HEK293 (cell line): Measurements from ENCODE around the gene NGB.
A peak's percentile ranks its signal among the peaks of the same experiment; 100 is the strongest.

Experiments used
- FEZF1 ChIP-seq: fragments of 450-650 bp; formaldehyde crosslinking; IDR thresholded peaks from 2 replicates; pipeline ENCODE4 v1.5.1; 2016; ENCODE audit warnings: missing biosample characterization, missing genetic modification characterization
- GLIS2 ChIP-seq: fragments of 450-650 bp; formaldehyde crosslinking; IDR thresholded peaks from 2 replicates; pipeline ENCODE4 v1.5.1; 2016; ENCODE audit warnings: missing biosample characterization, missing genetic modification characterization
- INSM2 ChIP-seq: fragments of 450-650 bp; formaldehyde crosslinking; IDR thresholded peaks from 2 replicates; pipeline ENCODE4 v1.5.1; 2016; ENCODE audit warnings: missing biosample characterization, missing genetic modification characterization
- PBX3 ChIP-seq: sonication (generic); formaldehyde crosslinking; IDR thresholded peaks from 2 replicates; pipeline ENCODE4 v1.8.1; 2022; ENCODE audit warnings: mild to moderate bottlenecking, moderate library complexity, missing genetic modification reagents
- PRDM4 ChIP-seq: fragments of 450-650 bp; formaldehyde crosslinking; IDR thresholded peaks from 2 replicates; pipeline ENCODE4 v1.5.1; 2017; ENCODE audit warnings: missing biosample characterization, missing genetic modification characterization
- RBAK ChIP-seq: fragments of 450-650 bp; formaldehyde crosslinking; IDR thresholded peaks from 2 replicates; pipeline ENCODE4 v1.5.1; 2016; ENCODE audit warnings: missing biosample characterization, missing genetic modification characterization
- REPIN1 ChIP-seq: fragments of 450-650 bp; formaldehyde crosslinking; IDR thresholded peaks from 2 replicates; pipeline ENCODE4 v1.5.1; 2017; ENCODE audit warnings: missing biosample characterization, missing genetic modification characterization, low read depth
- SCRT1 ChIP-seq: fragments of 450-650 bp; formaldehyde crosslinking; IDR thresholded peaks from 2 replicates; pipeline ENCODE4 v1.5.1; 2016; ENCODE audit warnings: missing biosample characterization, missing genetic modification characterization, borderline replicate concordance
- ZBTB21 ChIP-seq: fragments of 450-650 bp; formaldehyde crosslinking; IDR thresholded peaks from 2 replicates; pipeline ENCODE4 v1.5.1; 2017; ENCODE audit warnings: missing biosample characterization, missing genetic modification characterization
- ZFHX2 ChIP-seq: fragments of 450-650 bp; formaldehyde crosslinking; conservative IDR thresholded peaks from 2 replicates; pipeline ENCODE4 v1.5.1; 2016; ENCODE audit warnings: missing biosample characterization, missing genetic modification characterization
- ZFP41 ChIP-seq: fragments of 450-650 bp; formaldehyde crosslinking; IDR thresholded peaks from 2 replicates; pipeline ENCODE4 v1.5.1; 2016; ENCODE audit warnings: missing biosample characterization, missing genetic modification characterization, borderline replicate concordance
- ZNF121 ChIP-seq: fragments of 450-650 bp; formaldehyde crosslinking; IDR thresholded peaks from 2 replicates; pipeline ENCODE4 v1.5.1; 2016; ENCODE audit warnings: missing biosample characterization, missing genetic modification characterization
- ZNF133 ChIP-seq: fragments of 450-650 bp; formaldehyde crosslinking; IDR thresholded peaks from 2 replicates; pipeline ENCODE4 v1.5.1; 2016; ENCODE audit warnings: missing biosample characterization, missing genetic modification characterization
- ZNF18 ChIP-seq: fragments of 450-650 bp; formaldehyde crosslinking; IDR thresholded peaks from 2 replicates; pipeline ENCODE4 v1.5.1; 2016; ENCODE audit warnings: missing biosample characterization, missing genetic modification characterization
- ZNF19 ChIP-seq: fragments of 450-650 bp; formaldehyde crosslinking; IDR thresholded peaks from 2 replicates; pipeline ENCODE4; 2016; ENCODE audit warnings: missing biosample characterization, missing genetic modification characterization, low read depth
- ZNF202 ChIP-seq: fragments of 450-650 bp; formaldehyde crosslinking; IDR thresholded peaks from 2 replicates; pipeline ENCODE4 v1.5.1; 2016; ENCODE audit warnings: missing biosample characterization, missing genetic modification characterization, borderline replicate concordance
- ZNF239 ChIP-seq: fragments of 450-650 bp; formaldehyde crosslinking; IDR thresholded peaks from 2 replicates; pipeline ENCODE4 v1.5.1; 2016; ENCODE audit warnings: missing biosample characterization, missing genetic modification characterization
- ZNF274 ChIP-seq, 2 experiments: fragments of 200-500 bp in 1 of 2; fragments of 450-650 bp in 1 of 2; sonication (Bioruptor generic) in 1 of 2; formaldehyde crosslinking in 1 of 2; IDR thresholded peaks; 2 replicates each; pipeline versions ENCODE4 v1.5.1 to v1.6.1; 2014 to 2016; ENCODE audit warnings: borderline replicate concordance in 1 of 2, inconsistent platforms in 1 of 2, low read length in 1 of 2, missing biosample characterization in 1 of 2, missing genetic modification characterization in 1 of 2
- ZNF335 ChIP-seq: fragments of 450-650 bp; formaldehyde crosslinking; conservative IDR thresholded peaks from 2 replicates; pipeline ENCODE4 v1.5.1; 2016; ENCODE audit warnings: missing biosample characterization, missing genetic modification characterization
- ZNF362 ChIP-seq: fragments of 450-650 bp; formaldehyde crosslinking; IDR thresholded peaks from 2 replicates; pipeline ENCODE4 v1.5.1; 2016; ENCODE audit warnings: missing biosample characterization, missing genetic modification characterization
- ZNF394 ChIP-seq: fragments of 450-650 bp; formaldehyde crosslinking; IDR thresholded peaks from 2 replicates; pipeline ENCODE4 v1.5.1; 2016; ENCODE audit warnings: missing biosample characterization, missing genetic modification characterization, mild to moderate bottlenecking, moderate library complexity, borderline replicate concordance
- ZNF416 ChIP-seq: fragments of 450-650 bp; formaldehyde crosslinking; IDR thresholded peaks from 2 replicates; pipeline ENCODE4 v1.5.1; 2016; ENCODE audit warnings: missing biosample characterization, missing genetic modification characterization
- ZNF501 ChIP-seq: fragments of 450-650 bp; formaldehyde crosslinking; IDR thresholded peaks from 2 replicates; pipeline ENCODE4 v1.5.1; 2016; ENCODE audit warnings: missing biosample characterization, missing genetic modification characterization
- ZNF548 ChIP-seq: fragments of 450-650 bp; formaldehyde crosslinking; IDR thresholded peaks from 2 replicates; pipeline ENCODE4 v1.5.1; 2016; ENCODE audit warnings: missing biosample characterization, missing genetic modification characterization
- ZNF555 ChIP-seq: fragments of 450-650 bp; formaldehyde crosslinking; conservative IDR thresholded peaks from 2 replicates; pipeline ENCODE4 v1.5.1; 2017; ENCODE audit warnings: missing biosample characterization, mild to moderate bottlenecking, missing genetic modification characterization, inconsistent platforms
- ZNF837 ChIP-seq: fragments of 450-650 bp; formaldehyde crosslinking; IDR thresholded peaks from 2 replicates; pipeline ENCODE4 v1.5.1; 2016; ENCODE audit warnings: missing biosample characterization, missing genetic modification characterization
- ZSCAN23 ChIP-seq: fragments of 450-650 bp; formaldehyde crosslinking; IDR thresholded peaks from 2 replicates; pipeline ENCODE4 v1.5.1; 2016; ENCODE audit warnings: missing biosample characterization, missing genetic modification characterization
- TF ChIP-seq, protein P1 (sequence below): fragments of 450-650 bp; formaldehyde crosslinking; IDR thresholded peaks from 2 replicates; pipeline ENCODE4 v1.5.1; 2017; ENCODE audit warnings: missing biosample characterization, missing genetic modification characterization
- TF ChIP-seq, protein P2 (sequence below): fragments of 450-650 bp; formaldehyde crosslinking; IDR thresholded peaks from 2 replicates; pipeline ENCODE4 v1.5.1; 2016; ENCODE audit warnings: missing biosample characterization, missing genetic modification characterization

The NGB gene

DNA sequence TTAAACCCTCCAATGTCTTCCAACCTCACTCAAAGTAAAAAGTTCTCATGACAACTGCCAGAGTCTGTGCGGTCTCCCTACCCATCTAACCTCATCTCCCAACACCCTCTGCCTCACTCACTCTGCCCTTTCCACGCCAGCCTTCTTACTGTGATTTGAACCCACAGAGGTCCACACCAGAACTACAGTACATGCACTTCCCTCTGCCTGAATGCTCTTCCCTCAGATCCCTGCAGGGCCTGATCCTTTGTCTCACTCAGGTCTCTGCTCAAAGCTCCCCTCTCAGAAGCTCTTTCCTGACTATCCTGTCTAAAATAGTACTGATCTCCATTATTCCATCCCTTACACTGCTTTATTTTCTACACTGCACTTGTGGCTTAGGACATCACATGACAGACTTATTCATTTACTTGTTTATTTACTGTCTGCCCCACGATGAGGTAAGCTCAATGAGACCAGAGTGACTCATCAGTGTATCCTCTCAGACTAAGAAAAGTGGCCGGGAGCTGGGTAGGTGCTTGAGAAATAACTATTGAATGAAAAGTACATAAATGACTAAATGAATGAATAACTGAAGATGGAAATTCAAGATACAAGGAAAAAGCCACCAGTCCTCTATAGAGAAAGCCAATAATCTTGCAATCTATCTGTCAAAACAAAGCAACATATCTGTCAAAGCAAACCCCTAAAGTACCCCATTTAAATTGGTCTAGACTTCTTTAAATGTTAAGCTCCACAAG is 32.6 kb upstream of the NGB start (continued):
- TF ChIP-seq ZNF18 (tag by site-specific recombination) (no peak), SCRT1 (tag by site-specific recombination) (peak; percentile 44; the same call in 1 of the 2 replicates), REPIN1 (no peak), ZBTB21 (peak; percentile 41; the same call in 1 of the 2 replicates), PBX3 (CRISPR knock-in tag) (no peak), ZNF274 (IDR thresholded peaks at IDR 0.05; ENCODE audit: low read length) (no peak), ZNF274 (tag by site-specific recombination; IDR thresholded peaks at IDR 0.05; ENCODE audit: borderline replicate concordance) (no peak), ZFP41 (tag by site-specific recombination) (no peak), FEZF1 (tag by site-specific recombination) (peak; percentile 49), RBAK (tag by site-specific recombination) (no peak; the same call in 1 of the 2 replicates), ZSCAN23 (tag by site-specific recombination) (peak; percentile 43; the same call in 1 of the 2 replicates), GLIS2 (no peak), ZNF335 (tag by site-specific recombination) (peak; percentile 52), ZNF837 (tag by site-specific recombination) (no peak), ZNF19 (tag by site-specific recombination) (no peak), ZNF133 (tag by site-specific recombination) (no peak), ZNF548 (no peak), INSM2 (tag by site-specific recombination) (peak; percentile 84), ZNF362 (tag by site-specific recombination) (no peak), ZFHX2 (tag by site-specific recombination) (no peak), ZNF394 (tag by site-specific recombination) (peak; percentile 50; the same call in 1 of the 2 replicates), ZNF555 (no peak), ZNF239 (tag by site-specific recombination) (no peak), ZNF501 (tag by site-specific recombination) (no peak), ZNF202 (no peak), ZNF416 (tag by site-specific recombination) (no peak), ZNF121 (tag by site-specific recombination) (no peak), PRDM4 (no peak)
- TF ChIP-seq, protein P1, sequence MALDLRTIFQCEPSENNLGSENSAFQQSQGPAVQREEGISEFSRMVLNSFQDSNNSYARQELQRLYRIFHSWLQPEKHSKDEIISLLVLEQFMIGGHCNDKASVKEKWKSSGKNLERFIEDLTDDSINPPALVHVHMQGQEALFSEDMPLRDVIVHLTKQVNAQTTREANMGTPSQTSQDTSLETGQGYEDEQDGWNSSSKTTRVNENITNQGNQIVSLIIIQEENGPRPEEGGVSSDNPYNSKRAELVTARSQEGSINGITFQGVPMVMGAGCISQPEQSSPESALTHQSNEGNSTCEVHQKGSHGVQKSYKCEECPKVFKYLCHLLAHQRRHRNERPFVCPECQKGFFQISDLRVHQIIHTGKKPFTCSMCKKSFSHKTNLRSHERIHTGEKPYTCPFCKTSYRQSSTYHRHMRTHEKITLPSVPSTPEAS (tag by site-specific recombination) = no peak
- TF ChIP-seq, protein P2, sequence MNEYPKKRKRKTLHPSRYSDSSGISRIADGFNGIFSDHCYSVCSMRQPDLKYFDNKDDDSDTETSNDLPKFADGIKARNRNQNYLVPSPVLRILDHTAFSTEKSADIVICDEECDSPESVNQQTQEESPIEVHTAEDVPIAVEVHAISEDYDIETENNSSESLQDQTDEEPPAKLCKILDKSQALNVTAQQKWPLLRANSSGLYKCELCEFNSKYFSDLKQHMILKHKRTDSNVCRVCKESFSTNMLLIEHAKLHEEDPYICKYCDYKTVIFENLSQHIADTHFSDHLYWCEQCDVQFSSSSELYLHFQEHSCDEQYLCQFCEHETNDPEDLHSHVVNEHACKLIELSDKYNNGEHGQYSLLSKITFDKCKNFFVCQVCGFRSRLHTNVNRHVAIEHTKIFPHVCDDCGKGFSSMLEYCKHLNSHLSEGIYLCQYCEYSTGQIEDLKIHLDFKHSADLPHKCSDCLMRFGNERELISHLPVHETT (tag by site-specific recombination) = peak; percentile 55; the same call in 1 of the 2 replicates
